Hematopoietic multipotent progenitor cell treated with erythropoietin and hydrocortisone succinate and interleukin-3 and kit ligand, for 4 days (in vitro differentiated cells): ENCODE data around the gene SLX1A.
"Not testable (repeated sequence)": the region's sequence is repeated elsewhere in the genome, so short reads cannot be mapped to it uniquely, and the experiment has no call there.

ENCODE experiments used
- DNase-seq: peaks from one replicate; pipeline ENCODE4 v3.0.0-alpha.2; 2015

Gene SLX1A

DNA sequence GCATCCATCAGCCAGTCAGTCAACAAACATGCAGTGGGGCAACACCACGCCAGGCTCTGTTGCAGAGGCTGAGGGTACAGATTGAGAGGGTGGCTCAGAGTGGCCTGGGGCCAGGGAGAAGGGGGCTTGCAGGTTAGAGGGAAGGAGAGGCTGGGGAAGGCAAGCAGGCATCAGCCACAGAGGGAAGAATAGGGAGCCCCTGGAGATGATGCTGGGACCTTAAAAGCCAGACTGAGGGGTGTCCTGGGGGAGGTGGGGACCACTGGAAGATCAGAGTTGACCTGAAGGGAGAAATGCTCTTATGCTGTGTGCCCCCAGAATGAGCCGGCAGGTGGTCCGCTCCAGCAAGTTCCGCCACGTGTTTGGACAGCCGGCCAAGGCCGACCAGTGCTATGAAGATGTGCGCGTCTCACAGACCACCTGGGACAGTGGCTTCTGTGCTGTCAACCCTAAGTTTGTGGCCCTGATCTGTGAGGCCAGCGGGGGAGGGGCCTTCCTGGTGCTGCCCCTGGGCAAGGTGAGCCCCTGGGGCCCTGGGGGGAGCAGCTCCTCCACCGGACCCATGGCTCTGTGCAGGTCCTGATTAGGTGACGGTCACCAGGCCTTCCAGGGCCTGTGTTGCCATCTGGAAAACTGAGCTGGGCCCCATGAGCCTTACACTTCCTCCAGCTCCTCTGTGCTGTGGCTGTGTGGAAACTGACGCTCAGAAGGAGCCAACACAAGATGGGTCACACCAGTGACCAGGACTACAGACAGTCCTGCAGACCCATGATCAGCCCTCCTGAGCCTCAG, 8.6 kb upstream of the SLX1A start:
- DNase-seq, result no peak

GRCh38 chr16:30185683-30186421, 7.8 kb upstream of the SLX1A start:
- peak; percentile 92 for DNase-seq

- DNase-seq, result peak; percentile 48
These were observed 7.3 kb upstream of the SLX1A start for GRCh38 chr16:30186444-30186781.

DNA sequence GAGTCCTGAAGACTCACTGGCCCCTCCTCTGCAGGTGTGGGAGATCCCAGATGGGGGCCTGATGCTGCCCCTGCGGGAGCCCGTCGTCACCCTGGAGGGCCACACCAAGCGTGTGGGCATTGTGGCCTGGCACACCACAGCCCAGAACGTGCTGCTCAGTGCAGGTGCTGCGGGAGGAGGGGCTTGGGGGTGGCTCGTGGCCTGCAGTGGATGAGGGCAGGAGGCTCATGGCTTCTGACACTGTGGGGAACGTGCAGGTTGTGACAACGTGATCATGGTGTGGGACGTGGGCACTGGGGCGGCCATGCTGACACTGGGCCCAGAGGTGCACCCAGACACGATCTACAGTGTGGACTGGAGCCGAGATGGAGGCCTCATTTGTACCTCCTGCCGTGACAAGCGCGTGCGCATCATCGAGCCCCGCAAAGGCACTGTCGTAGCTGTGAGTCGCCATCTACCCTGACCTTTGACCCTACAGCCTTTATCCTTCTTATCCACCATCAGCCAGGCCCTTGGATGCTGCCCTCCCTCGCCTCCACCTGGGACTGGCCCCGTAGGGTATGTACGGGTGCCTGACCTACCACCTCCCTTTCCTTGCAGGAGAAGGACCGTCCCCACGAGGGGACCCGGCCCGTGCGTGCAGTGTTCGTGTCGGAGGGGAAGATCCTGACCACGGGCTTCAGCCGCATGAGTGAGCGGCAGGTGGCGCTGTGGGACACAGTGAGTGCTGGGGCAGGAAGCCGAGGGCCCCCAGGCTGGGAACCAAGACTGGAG, 6.7 kb upstream of the SLX1A start:
- DNase-seq, result peak; percentile 90

- DNase-seq, result no peak
These were observed 6.2 kb upstream of the SLX1A start for GRCh38 chr16:30187556-30187865.

DNA sequence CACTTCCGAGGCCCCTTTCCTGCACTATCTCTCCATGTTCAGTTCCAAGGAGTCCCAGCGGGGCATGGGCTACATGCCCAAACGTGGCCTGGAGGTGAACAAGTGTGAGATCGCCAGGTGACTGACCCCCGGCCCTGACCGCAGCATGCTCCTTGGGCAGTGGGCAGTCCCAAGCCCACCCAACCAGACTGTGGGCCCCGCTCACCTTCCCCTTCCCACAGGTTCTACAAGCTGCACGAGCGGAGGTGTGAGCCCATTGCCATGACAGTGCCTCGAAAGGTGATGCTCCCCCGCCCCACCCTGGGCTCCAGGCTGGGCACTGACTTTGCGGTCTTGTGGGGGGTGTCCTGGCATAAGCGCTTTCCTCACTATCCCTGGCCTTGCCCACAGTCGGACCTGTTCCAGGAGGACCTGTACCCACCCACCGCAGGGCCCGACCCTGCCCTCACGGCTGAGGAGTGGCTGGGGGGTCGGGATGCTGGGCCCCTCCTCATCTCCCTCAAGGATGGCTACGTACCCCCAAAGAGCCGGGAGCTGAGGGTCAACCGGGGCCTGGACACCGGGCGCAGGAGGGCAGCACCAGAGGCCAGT, 5.6 kb upstream of the SLX1A start:
- DNase-seq, result no peak

GRCh38 chr16:30191158-30191557, 2.5 kb upstream of the SLX1A start:
- DNase-seq, result not testable (repeated sequence)

DNA sequence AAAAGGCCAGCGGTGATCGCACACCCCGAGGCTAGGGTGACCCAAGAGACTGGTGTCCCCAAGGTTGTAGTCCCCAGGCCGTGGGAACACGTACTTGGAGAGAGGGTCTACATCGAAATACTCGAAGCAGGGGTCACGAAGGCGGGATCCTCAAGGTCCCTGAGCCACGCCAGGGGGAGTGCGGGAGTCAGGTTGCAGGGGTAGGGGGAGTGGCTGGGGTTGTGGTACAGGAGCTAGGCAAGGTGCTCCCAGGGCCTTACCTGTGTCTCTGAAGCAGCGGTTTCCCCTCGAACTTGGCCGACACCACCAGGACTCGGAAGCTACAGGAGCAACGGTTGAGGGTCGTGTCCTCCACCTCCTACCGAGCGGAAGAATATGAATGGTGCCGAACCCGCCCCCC, 577 bp upstream of the SLX1A start:
- not testable (repeated sequence) for DNase-seq

DNA sequence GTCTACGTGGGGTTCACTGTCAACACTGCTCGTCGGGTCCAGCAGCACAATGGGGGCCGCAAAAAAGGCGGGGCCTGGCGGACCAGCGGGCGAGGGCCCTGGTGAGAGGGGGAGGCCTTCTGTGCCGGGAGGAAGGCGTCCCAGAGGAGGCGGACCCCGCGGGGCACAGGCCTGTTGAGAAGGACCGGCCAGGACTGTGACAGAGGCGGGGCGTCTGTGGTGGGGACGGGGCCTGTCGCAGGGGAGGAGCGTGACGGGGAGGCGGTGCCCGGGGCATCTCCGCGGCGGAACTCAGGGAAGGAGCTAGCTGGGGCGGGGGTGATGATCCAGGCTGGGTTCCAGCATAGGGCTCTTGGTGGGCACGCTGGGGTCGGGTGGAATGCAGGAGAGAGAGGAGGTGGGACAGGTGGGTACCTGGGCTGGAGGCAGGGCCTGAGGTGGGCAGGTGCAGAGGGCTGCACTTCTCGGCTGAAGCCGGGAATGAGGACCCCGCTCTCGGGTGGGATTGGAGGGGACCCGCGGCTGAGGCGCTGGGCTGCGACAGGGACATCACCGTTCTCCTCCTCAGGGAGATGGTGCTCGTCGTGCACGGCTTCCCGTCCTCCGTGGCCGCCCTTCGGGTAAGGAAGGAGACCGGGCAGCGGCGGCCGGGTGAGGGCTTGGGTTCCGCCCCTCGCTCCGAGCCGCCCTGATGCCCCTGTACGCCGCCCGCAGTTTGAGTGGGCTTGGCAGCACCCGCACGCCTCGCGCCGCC, 674 bp downstream of the SLX1A start:
- DNase-seq, result not testable (repeated sequence)

DNA sequence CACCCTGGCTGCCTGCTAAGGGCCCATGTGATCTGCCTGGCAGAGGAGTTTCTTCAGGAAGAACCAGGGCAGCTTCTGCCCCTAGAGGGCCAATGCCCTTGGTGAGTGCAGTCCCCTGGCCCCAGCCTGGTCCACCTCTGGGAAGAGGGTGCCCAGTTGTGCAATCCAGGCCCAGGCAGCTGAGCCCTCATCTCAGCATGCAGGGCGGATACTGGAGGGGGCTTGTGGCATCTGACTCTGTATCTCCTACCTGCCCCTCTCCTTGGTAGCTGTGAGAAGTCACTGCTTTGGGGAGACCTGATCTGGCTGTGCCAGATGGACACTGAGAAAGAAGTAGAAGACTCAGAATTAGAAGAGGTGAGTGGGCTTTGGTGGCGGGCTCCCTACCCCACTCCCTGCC, 3.3 kb downstream of the SLX1A start:
- DNase-seq, result not testable (repeated sequence)

DNA sequence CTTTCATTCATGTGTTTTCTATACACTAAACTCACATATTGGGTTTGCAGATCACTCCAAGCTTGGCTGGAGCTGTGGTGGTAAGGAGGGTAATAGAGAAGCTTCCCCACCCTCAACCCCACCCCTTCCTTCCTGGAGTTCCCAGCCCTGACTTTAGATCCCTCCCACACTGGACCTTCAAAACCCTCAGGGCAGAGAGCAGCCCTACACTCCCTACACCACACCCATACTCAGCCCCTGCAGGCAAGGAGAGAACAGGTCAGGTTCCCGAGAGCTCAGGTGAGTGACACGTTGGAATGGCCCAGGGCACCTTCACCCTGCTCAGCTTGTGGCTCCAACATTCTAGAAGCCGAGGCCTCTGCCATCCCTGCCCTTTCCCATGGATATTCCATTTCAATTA, 5.4 kb downstream of the SLX1A start, which contains the start of gene SULT1A3:
TSS of gene SULT1A3 (plus strand) at position 207 of the 400 bp plus-strand sequence. CDS start 1,474 bp downstream, outside the sequence.
- not testable (repeated sequence) for DNase-seq

DNA sequence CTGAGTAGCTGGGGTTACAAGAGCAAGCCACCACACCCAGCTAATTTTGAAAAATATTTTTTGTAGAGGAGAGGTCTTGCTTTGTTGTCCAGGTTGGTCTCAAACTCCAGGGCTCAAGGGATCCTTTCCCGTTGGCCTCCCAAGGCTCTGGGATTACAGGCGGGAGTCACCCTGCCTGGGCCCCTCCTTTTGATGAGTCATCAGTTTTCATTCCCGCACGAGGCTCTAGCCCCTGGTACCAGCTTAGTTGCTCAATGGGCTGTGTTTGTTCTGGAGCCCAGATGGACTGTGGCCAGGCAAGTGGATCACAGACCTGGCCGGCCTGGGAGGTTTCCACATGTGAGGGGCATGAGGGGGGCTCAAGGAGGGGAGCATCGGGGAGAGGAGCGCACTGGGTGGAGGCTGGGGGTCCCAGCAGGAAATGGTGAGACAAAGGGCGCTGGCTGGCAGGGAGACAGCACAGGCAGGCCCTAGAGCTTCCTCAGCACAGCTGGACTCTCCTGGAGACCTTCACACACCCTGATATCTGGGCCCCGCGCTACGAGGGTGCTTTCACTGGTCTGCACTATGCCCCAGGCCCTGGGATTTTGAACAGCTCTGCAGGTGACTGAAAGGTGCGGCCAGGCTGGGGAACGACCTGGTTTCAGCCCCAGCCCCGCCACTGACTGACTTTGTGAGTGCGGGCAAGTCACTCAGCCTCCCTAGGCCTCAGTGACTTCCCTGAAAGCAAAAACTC, 6.1 kb downstream of the SLX1A start:
- not testable (repeated sequence) for DNase-seq

GRCh38 chr16:30205541-30206236, 12.0 kb downstream of the SLX1A start:
- DNase-seq, result not testable (repeated sequence)

GRCh38 chr16:30206252-30206651, 12.6 kb downstream of the SLX1A start:
- DNase-seq, result not testable (repeated sequence)

DNA sequence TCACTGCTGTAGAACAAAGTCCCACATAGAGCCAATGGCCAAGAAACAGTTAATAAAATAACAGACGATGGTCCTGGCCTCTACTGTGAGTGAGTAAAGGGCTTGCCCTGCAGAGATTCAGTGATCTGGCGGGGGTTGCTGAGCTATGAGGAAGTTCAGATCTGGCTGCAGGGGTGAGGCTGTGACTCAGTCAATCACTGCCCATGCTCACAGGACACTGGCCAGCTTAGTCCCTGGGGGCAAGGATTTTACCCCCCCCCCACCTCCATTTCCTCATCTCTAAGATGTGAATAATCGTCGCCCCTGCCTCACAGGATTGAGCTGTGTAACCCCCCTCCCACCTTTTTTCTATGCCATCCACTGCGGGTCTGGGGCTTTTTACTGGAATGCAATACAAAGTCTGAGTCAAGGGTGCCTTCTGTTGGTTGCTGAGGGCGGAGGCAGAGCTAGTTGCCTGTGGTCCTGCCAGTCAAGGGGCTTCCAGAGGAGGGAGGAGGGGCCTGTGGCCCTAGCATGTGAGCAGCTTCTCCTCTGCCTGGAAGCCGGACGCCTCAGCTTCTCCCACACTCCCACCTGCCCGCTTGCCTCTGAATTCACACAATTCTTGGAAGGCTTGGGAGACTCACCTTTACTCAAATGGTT, 13.5 kb downstream of the SLX1A start:
- not testable (repeated sequence) for DNase-seq

DNA sequence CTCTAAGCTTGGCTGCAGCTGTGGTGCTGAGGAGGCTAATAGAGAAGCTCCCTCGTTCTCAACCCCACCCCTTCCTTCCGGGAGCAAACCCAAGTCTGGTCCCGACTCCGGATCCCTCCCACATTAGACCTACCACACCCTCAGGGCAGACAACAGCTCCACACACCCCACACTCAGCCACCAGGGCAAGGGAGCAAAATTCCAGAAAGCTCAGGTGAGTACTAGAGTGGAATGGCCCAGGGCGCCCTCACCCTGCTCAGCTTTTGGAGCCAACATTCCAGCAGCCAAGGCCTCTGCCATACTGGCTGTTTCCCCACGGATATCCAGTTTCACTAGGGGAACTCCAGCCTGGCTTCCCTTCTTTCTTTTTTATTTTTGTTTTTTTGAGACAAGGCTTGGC, 15.4 kb downstream of the SLX1A start:
- DNase-seq, result not testable (repeated sequence)

DNA sequence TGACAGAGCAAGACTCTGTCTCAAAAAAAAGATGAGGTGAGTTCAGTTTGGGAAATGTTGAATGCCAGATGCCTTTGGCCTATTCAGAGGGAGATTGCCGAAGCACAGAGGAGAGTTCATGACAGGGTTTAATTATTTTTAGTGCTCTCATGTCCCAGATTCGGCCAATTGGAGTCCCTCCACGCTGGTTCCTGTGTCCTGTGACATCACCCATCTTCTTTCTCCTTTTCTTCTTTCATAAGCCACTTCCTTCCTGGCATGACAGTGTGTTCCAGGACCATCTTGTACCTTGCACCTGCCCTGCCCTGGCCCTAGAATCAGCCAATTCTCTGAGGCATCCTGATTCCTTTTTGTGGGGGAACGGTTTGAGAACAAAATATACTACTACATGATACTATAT, 17.7 kb downstream of the SLX1A start:
- not testable (repeated sequence) for DNase-seq

DNA sequence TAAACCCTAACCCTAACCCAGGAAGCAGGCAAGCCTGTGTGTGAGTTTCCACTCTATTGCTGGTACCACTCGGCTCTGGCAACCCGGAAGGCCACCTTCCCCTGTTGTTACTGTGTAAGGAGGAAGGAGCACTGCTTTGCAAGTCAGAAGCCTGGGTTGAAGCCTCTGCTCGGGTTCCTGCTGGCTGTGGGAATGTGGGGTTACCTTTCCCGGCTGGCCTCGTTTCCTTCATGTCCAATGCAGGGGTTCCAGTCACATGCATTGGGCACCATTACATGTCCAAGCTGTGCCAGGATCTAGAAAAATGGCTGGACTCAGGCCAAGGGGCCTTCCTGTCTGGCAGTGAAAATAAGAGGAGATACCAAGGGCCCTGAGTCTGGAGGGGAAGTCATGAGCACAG, 23.4 kb downstream of the SLX1A start:
- not testable (repeated sequence) for DNase-seq
